ENCODE measurements around the gene ABHD16B.
"Not testable (repeated sequence)": the region's sequence is repeated elsewhere in the genome, so short reads cannot be mapped to it uniquely, and the experiment has no call there.

ABHD16B gene

DNA sequence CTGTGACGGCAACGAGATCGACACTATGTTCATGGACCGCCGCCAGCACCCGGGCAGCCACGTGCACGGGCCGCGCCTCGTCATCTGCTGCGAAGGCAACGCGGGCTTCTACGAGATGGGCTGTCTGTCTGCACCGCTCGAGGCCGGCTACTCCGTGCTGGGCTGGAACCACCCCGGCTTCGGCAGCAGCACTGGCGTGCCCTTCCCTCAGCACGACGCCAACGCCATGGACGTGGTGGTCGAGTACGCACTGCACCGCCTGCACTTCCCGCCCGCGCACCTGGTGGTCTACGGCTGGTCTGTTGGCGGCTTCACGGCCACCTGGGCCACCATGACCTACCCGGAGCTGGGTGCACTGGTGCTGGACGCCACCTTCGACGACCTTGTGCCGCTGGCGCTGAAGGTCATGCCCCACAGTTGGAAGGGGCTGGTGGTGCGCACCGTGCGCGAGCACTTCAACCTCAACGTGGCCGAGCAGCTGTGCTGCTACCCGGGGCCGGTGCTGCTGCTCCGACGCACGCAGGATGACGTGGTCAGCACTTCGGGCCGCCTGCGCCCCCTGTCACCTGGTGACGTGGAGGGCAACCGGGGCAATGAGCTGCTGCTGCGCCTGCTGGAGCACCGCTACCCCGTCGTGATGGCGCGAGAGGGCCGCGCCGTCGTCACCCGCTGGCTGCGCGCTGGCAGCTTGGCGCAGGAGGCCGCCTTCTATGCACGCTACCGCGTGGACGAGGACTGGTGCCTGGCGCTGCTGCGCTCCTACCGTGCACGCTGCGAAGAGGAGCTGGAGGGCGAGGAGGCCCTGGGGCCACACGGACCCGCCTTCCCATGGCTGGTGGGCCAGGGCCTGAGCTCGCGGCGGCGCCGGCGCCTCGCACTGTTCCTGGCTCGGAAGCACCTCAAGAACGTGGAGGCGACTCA, 943 bp downstream of the ABHD16B start:
- TF ChIP-seq CTCF (IDR thresholded peaks at IDR 0.05; ENCODE audit: low read depth, low read length, missing control alignments), result no peak
- H3K4me3 ChIP-seq (ENCODE audit: low read depth, low read length), result no peak overlapping the region
- no peak for DNase-seq (ENCODE audit: low read depth)

GRCh38 chr20:63863021-63863797, 1.9 kb downstream of the ABHD16B start:
- no peak for TF ChIP-seq CTCF (IDR thresholded peaks at IDR 0.05; ENCODE audit: low read depth, low read length, missing control alignments)
- H3K4me3 ChIP-seq (ENCODE audit: low read depth, low read length), result peak overlapping the region; percentile 98
- no peak for DNase-seq (ENCODE audit: low read depth)

DNA sequence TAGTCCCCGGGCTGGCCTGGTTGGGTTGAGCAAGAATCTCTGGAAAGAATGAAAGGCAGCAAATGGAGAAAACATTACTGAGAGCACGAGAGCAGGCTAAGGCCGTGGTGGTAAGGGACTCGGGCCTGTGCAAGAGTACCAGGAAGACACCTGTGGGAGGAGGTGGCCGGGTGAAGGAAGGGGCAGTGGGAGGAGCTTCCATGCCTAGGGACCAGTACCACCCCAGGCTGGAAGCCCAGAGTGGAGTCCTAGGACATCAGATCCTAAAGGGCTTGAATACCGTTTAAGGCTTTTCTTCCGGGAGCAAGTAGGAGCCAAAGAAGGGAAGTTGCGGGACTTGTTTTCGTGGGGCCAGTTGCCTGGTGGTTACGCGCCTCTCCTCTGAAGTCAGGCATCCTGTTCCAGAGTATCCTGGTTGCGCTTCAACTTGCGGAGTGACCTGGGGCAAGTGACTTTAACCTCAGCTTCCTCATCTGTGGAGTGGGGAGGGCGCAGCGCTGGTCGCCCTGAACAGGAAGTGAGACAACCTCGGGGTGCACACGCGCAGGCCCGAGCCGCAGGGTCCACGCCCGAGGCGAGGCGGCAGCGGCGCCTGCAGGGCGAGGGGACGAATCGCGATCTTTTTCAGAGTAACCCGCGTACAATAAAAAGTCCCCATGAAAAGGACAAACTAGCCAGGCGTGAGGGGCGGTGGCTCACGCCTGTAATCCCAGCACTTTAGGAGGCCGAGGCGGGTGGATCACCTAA, 2.7 kb downstream of the ABHD16B start:
- DNase-seq (ENCODE audit: low read depth), result peak; percentile 88
- peak overlapping the region; percentile 98 for H3K4me3 ChIP-seq (ENCODE audit: low read depth, low read length)
- peak; percentile 84 for TF ChIP-seq CTCF (IDR thresholded peaks at IDR 0.05; ENCODE audit: low read depth, low read length, missing control alignments)

DNA sequence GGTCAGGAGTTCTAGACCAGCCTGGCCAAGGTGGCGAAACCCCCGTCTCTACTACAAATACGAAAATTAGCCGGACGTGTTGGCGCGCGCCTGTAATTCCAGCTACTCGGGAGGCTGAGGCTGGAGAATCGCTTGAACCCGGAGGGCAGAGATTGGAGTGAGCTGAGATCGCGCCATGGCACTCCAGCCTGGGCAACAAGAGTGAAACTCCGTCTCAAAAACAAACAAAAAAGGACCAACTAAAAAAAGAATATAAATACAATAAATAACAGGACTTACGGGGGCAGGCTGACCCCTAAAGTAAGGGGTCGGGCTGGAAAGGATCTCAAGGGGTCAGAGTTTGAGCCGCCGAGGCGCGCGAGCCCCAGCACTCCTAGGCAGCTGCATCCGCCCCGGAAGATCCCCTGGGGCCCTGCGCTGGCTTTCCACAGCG, 3.3 kb downstream of the ABHD16B start:
- no peak for DNase-seq (ENCODE audit: low read depth)
- no peak for TF ChIP-seq CTCF (IDR thresholded peaks at IDR 0.05; ENCODE audit: low read depth, low read length, missing control alignments)
- peak overlapping the region; percentile 98 for H3K4me3 ChIP-seq (ENCODE audit: low read depth, low read length)

DNA sequence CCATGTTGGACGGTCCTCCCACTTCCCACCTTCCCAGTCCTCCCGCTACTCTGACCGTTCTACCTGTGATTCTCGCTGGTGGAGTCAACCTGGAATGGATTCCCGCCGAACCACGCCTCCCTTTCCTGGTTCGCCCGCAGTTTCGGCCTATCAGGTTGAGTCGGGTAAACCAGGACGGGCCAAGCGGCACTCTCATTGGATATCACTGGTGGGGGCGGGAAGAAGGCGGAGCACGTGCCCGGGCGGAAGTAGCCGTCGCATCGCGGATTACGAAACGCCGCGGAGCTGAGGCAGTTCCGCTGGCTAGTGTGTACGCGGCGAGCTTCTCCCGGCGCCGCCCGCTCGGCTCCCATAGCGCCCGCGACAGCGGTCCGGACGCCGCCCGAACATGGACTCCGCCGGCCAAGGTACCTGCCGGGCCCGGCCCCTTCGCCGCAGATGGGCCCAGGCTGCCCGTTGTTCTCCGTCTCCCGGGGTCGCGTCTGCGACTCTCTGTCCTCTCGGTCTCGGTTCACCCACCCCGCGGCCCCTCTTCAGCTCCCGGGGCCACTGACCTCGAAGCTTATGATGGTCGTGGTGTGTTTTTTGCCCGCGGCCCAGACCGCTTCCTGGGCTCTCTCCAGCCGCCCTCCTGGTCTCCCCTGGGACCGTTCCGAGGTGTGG, 3.8 kb downstream of the ABHD16B start, which contains the start of gene TPD52L2:
Gene TPD52L2, plus strand, starts transcription at position 293 of the 663 bp plus-strand sequence. Its CDS starts 96 bp downstream, at position 389.
- peak within 1 kb of the TSS; percentile 98 for H3K4me3 ChIP-seq (ENCODE audit: low read depth, low read length)
- TF ChIP-seq CTCF (IDR thresholded peaks at IDR 0.05; ENCODE audit: low read depth, low read length, missing control alignments), result no peak
- DNase-seq (ENCODE audit: low read depth), result peak; percentile 96

DNA sequence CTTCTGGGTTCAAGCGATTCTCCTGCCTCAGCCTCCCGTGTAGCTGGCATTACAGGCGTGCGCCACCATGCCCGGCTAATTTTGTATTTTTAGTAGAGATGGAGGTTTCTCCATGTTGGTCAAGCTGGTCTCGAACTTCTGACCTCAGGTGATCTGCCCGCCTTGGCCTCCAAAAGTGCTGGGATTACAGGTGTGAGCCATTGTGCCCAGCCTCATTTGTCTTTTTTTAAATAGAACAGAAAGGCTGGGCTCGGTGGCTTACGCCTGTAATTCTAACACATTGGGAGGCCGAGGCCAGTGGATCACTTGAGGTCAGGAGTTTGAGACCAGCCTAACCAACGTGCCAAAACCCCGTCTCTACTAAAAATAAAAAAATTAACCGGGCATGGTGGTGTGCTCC, 5.7 kb downstream of the ABHD16B start:
- H3K4me3 ChIP-seq (ENCODE audit: low read depth, low read length); DNase-seq (ENCODE audit: low read depth): not testable (repeated sequence)
